HG03025 (cell line): ENCODE results near the gene RAB7A.
"Not testable (repeated sequence)": the region's sequence is repeated elsewhere in the genome, so short reads cannot be mapped to it uniquely, and the experiment has no call there.

ENCODE experiments used
- ATAC-seq: cut with Tn5 transposase; IDR thresholded peaks from one replicate; pipeline ENCODE4 v1.9.1; 2021; ENCODE audit warnings: mild to moderate bottlenecking, moderate library complexity; ENCODE audit not compliant: unreplicated experiment, low FRiP score

Gene RAB7A

DNA sequence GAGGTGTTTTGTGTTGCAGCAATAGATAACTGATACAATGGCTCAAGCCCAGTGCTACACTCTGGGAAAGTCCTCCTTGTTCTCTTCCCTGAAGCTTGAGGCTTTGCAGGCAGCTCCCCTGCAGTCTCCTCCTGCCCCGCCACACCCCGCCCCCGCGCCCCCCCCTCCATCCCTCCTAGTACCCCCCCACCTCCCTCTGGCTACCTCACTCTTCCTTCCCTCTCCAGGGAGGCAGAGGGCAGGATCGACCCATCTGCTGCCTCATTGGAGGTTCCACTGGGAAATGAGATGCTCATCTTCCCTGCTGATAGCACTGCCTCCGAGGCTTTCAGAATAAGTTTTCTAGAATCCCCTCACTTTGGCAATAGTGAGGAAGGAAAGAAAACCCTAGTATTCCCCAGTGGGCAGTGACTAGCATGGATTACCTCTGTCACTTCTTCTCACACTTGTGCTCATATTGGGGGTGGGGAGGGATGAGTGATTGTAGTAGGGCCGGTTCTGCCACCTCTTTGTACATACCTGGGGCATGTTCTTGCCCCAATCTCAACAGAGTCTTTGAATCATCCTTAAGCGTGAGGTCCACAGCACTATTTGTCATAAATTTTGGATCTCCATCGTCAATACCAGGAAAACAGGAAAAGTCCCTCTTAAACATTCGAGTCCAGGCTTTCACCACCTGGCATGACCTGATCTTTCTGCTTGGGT, 16.3 kb upstream of the RAB7A start:
- ATAC-seq, result no peak

DNA sequence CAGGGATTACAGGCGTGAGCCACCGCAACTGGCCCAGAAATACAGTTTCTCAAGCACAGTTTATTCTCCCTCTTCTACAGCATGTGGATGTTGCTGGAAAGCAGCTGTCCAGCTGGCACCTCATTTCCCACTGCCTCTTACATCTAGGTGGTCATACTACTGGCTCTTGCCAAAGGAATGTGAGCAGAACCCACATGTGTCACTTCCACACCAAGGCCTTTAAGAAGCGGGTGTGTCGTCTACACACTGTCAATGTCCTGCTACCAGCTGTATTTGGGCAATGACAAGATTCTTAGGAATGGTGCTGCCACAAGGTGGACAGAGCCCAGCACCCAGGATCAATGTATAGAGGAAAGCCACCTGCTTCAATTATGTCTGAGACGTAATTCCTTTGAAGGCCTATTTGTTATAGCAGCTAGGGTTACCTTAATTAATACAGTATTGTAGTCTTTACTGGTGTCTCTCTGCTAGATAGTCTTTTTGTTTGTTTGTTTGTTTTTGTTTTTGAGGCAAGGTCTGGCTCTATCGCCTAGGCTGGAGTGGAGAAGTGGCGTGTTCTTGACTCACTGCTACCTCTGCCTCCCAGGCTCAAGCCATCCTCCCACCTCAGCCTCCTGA, 15.1 kb upstream of the RAB7A start:
- no peak for ATAC-seq

DNA sequence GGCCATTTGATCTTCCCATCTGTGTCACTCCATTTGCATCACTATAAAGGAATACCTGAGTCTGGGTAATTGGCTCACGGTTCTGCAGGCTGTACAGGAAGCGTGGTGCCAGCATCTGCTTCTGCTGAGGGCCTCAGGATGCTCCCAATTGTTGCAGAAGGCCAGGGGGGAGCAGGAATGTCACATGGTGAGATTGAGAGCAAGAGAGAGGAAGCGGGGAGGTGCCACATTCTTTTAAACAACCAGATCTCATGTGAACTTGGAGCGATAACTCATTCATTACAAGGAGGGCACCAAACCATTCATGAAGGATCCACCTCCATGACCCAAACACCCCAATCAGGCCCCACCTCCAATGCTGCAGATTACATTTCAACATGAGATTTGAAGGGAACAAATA, 13.1 kb upstream of the RAB7A start:
- no peak for ATAC-seq

DNA sequence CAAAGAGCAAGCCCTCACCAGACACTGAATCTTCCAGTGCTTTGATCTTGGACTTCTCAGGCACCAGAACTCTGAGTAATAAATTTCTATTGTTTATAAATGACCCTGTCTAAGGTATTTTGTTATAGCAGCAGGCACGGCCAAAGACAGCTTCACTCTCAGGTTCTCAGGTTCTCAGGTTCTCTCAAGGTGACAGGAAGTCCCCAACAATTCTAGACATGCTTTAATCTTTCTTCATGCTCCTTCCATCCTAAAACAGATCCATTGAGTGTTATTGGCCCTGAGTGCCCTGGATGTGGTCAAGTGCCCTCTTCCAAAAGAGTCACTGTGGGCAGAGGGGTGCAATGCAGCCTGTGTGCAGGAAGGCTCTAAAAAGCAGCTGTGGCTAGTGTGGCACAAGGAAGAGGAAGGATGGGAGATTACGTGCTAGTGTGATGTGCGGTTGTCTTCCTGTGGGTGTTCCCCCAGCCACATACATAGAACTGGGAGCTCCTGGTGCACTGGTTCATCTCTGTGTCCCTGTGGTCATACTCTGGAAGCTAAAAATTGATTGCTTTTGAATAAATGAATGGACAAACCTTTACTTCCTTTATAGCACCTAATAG, 11.0 kb upstream of the RAB7A start:
- no peak for ATAC-seq

GRCh38 chr3:128718892-128719291, 7.1 kb upstream of the RAB7A start:
- not testable (repeated sequence) for ATAC-seq

DNA sequence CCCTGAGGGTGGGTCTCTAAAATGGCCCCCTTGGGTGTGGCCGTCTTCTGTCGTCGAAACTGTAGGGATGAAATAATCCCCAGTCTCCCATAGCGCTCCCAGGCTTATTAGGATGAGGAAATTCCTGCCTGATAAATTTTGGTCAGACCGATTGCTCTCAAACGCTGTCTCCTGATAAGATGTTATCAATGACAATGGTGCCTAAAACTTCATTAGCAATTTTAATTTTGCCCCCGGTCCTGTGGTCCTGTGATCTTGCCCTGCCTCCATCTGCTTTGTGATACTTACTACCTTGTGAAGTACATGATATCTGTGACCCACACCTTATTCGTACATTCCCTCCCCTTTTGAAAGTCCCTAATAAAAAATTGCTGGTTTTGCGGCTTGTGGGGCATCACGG, 5.1 kb upstream of the RAB7A start:
- ATAC-seq, result no peak

GRCh38 chr3:128723477-128723876, 2.5 kb upstream of the RAB7A start:
- no peak for ATAC-seq

DNA sequence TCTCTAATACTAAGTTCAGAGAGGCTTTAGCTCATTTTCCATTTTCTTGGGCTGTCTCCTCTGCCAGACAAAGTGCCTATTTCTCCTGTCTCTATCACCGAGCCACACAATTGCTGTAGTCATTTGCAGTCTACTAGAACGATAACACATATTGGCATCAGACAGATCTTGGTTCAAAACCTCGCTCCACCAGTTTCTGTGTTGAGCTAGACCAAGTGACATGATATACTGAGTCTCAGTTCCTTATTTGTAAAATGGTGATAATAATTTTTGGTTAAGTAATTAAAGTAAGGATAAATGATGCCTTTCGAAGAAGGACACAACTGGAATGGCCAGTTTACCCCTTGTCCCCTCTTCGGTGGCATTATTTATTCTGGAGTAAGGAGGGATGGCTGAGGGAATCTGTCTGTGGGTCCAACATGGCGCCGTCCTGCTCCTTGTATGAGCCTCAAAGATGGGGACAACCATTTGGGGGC, 398 bp upstream of the RAB7A start:
- peak; percentile 22 for ATAC-seq

- no peak for ATAC-seq
These were observed 1.1 kb downstream of the RAB7A start for GRCh38 chr3:128727059-128727458.

- ATAC-seq, result no peak
These were observed 1.5 kb downstream of the RAB7A start for GRCh38 chr3:128727485-128727884.

DNA sequence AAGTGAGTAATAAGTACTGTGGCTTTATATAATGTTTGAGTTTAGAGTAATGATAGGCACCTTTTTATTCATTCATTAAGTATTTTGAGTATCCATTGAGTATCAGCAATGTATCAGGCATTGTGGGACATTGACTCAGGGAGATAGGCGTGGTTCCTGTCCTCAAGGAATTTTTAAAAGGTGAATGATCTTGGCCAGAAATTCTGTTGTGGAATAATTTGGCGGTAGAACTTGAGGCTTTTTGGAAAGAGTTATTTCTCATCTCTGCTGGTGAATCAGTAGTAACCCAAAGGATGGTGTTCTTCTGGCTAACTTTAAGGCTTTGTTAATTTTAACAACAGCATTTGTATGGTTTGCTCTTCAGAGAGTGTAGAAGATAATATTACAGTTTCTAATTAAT, 2.0 kb downstream of the RAB7A start:
- no peak for ATAC-seq

DNA sequence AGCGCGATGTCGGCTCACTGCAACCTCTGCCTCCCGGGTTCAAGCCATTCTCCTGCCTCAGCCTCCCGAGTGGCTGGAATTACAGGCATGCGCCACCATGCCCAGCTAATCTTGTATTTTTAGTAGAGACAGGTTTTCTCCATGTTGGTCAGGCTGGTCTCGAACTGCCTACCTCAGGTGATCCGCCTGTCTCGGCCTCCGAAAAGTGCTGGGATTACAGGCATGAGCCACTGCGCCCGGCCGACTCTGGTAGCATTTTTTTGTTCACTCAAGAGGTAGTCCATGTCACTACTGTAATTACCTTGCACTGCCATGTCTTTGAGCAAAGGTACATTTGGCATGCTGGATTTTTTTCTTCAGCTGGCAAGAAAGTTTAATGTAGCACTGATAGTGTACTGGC, 2.5 kb downstream of the RAB7A start:
- ATAC-seq, result not testable (repeated sequence)

GRCh38 chr3:128730471-128730870, 4.5 kb downstream of the RAB7A start:
- ATAC-seq, result no peak

GRCh38 chr3:128734523-128735189, 8.7 kb downstream of the RAB7A start:
- ATAC-seq, result no peak

DNA sequence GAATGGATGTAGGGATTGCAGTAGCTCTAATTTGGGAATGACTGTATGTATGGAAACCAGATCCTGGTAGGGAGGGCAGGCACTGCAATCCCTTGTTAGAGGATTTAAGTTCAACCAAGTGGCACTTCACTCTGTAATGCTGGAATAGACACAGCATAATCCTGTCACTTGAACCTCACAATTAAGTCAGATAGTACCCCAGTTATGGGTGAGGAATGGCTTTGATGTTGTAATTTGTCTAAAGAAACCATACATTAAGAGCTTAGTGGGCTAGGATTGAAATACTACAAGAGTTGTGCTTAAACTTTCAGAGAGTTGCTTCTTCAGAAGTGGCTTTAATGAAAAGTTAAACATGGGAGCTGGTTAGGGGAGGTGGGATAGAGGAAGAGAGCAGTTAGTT, 9.3 kb downstream of the RAB7A start:
- ATAC-seq, result no peak

DNA sequence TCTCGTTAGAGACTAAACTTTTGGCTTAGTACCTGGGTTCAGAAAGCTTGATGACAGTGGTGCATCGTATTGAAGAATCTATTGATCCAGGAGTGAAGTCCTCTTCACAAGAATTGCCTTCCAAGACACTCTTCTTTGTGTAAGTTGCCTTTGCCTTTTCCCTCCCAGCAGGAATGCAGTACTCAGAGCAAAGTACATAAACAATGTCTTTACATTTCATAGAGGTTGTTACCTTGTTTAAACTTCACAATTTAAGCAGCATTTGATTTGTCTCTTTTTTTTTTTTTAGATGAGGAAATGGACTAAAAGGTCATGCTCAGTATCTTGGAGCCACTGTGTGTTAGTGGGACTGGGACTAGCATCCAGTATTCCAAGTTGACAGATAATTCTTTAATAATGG, 9.9 kb downstream of the RAB7A start:
- ATAC-seq, result no peak

GRCh38 chr3:128736601-128737000, 10.6 kb downstream of the RAB7A start:
- no peak for ATAC-seq

DNA sequence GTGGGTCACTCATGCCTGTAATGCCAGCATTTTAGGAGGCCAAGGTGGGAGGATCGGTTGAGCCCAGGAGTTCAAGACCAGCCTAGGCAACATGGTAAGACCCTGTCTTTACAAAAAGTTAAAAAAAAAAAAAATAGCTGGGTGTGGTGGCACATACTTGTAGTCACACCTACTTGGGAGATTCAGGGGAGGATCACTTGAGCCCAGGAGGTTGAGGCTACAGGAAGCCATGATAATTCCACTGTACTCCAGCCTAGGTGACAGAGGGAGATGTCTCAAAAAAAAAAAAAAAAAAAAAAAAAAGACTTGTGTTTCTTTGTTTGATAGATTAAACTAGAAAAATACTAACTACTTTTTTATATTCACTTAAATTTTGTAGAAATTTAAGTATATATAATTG, 14.6 kb downstream of the RAB7A start:
- no peak for ATAC-seq

DNA sequence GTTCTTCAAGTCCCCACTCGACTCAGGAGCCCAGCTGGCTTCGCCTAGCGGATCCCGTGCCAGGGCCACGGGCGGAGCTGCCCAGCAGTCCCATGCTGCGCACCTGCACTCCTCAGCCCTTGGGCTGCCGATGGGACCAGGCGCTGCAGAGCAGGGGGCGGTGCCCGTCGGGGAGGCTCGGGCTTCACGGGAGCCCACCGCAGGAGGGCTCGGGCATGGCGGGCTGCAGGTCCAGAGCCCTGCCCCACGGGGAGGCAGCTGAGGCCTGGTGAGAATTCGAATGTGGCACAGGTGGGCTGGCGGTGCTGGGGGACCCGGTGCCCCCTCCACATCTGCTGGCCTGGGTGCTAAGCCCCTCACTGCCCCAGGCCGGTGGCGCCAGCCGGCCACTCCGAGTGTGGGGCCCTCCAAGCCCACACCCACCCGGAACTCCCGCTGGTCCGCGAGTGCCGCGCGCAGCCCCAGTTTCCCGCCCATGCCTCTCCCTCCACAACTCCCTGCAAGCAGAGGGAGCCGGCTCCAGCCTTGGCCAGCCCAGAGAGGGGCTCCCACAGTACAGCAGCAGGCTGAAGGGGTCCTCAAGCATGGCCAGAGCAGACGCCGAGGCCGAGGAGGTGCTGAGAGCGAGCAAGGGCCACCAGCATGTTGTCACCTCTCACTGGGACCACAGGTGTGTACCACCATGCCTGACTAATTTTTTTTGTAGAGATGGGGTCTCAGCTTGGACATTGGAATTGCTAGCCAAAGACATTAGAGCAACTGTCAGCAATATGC, 17.0 kb downstream of the RAB7A start:
- no peak for ATAC-seq

GRCh38 chr3:128745742-128746141, 19.8 kb downstream of the RAB7A start:
- ATAC-seq, result no peak

- ATAC-seq, result no peak
These were observed 20.9 kb downstream of the RAB7A start for GRCh38 chr3:128746881-128747280.
